A549 (cell line): Measurements from ENCODE around the gene GPC1. TPM values are rescaled to one million over a fixed set of nuclear protein-coding genes. Genes with fewer than 3 reads are reported as not detected.

Experiments used
- ATAC-seq, 2 experiments: fragments of 200-7000 bp in 1 of 2; fragments of >200 bp in 1 of 2; cut with Nextera tagmentation in 1 of 2; cut with Tn5 transposase in 1 of 2; 3 replicates each; pipeline versions ENCODE4 v1.8.0 to v1.9.1; 2018 to 2020; ENCODE audit warnings: mild to moderate bottlenecking in 1 of 2, moderate library complexity in 1 of 2
- CTCF ChIA-PET: fragments of 300-600 bp; sonication (Branson Sonifier 250); formaldehyde crosslinking; extraction: SDS; loops from one replicate; lab custom pipeline; 2021; ENCODE audit warnings: antibody characterized with exemption, inconsistent platforms; lab: Yijun Ruan, JAX
- POLR2A ChIA-PET: fragments of 350-600 bp; formaldehyde crosslinking; extraction: SDS; loops from one replicate; lab custom pipeline; 2021; ENCODE audit warnings: antibody characterized with exemption, inconsistent platforms; lab: Yijun Ruan, JAX
- DNase-seq, 2 experiments: peaks; one replicate each; pipeline versions ENCODE4 v3.0.0 to v3.0.0-alpha.2; 2011 to 2016; ENCODE audit warnings: low read depth in 1 of 2, low spot score in 1 of 2
- FAIRE-seq: peaks from 2 replicates; lab custom pipeline; 2011; peaks lifted over from hg19 to GRCh38; lab: Jason Lieb, UNC
- H3K27ac ChIP-seq, 2 experiments: fragments of >200 bp; sonication (Bioruptor Twin); formaldehyde crosslinking; 3 replicates each; pipeline ENCODE4 v1.5.1; 2016 to 2017
- H3K4me1 ChIP-seq: fragments of >200 bp; sonication (Bioruptor Twin); formaldehyde crosslinking; 3 replicates; pipeline ENCODE4 v1.6.1; 2016
- H3K4me2 ChIP-seq: fragments of >200 bp; sonication (Bioruptor Twin); formaldehyde crosslinking; 3 replicates; pipeline ENCODE4 v1.6.1; 2016
- H3K4me3 ChIP-seq: fragments of >200 bp; sonication (Bioruptor Twin); formaldehyde crosslinking; 3 replicates; pipeline ENCODE4 v1.5.1; 2016
- H3K9me3 ChIP-seq: fragments of >200 bp; sonication (Bioruptor Twin); formaldehyde crosslinking; 3 replicates; pipeline ENCODE4 v1.6.1; 2016
- ATOH8 ChIP-seq: fragments of 250-450 bp; sonication (Bioruptor Pico); IDR thresholded peaks from 2 replicates; pipeline ENCODE4 v1.5.0; 2020; ENCODE audit warnings: low read depth, mild to moderate bottlenecking, moderate library complexity
- CBX2 ChIP-seq: fragments of 200-600 bp; sonication (generic); IDR thresholded peaks from 2 replicates; pipeline ENCODE4 v1.6.1; 2016; ENCODE audit warnings: low read depth, mild to moderate bottlenecking, borderline replicate concordance
- CTCF ChIP-seq: fragments of >200 bp; sonication (Bioruptor Twin); formaldehyde crosslinking; IDR thresholded peaks from 3 replicates; pipeline ENCODE4 v1.5.1; 2016
- FOSB ChIP-seq: fragments of 250-450 bp; sonication (Bioruptor Pico); IDR thresholded peaks from 2 replicates; pipeline ENCODE4 v1.5.0; 2020; ENCODE audit warnings: mild to moderate bottlenecking, moderate library complexity
- HDAC2 ChIP-seq: fragments of 200-600 bp; sonication (generic); IDR thresholded peaks from 2 replicates; pipeline ENCODE4 v1.6.1; 2016
- HEYL ChIP-seq: fragments of 250-450 bp; sonication (Bioruptor Pico); IDR thresholded peaks from 2 replicates; pipeline ENCODE4 v1.8.0; 2021; ENCODE audit warnings: mild to moderate bottlenecking, moderate library complexity
- HOXB5 ChIP-seq: fragments of 250-450 bp; sonication (Bioruptor Pico); IDR thresholded peaks from 2 replicates; pipeline ENCODE4 v1.5.0; 2020; ENCODE audit warnings: mild to moderate bottlenecking, moderate library complexity
- JUN ChIP-seq, 2 experiments: fragments of >200 bp; sonication (Bioruptor Twin); formaldehyde crosslinking; IDR thresholded peaks; 2 replicates in 1 of 2; 3 replicates in 1 of 2; pipeline ENCODE4 v1.6.1; 2016 to 2017
- MAFK ChIP-seq: fragments of 450-650 bp; IDR thresholded peaks from 2 replicates; pipeline ENCODE4 v1.6.1; 2014; ENCODE audit not compliant: partially characterized antibody
- RARB ChIP-seq: fragments of 250-450 bp; sonication (Bioruptor Pico); IDR thresholded peaks from 2 replicates; pipeline ENCODE4 v1.8.0; 2021; ENCODE audit warnings: mild to moderate bottlenecking, moderate library complexity
- SREBF2 ChIP-seq: fragments of 450-650 bp; IDR thresholded peaks from 2 replicates; pipeline ENCODE4 v1.6.1; 2014; ENCODE audit warnings: mild to moderate bottlenecking, moderate library complexity
- TP53 ChIP-seq: fragments of 250-450 bp; sonication (Bioruptor Pico); IDR thresholded peaks from 2 replicates; pipeline ENCODE4 v1.5.0; 2021; ENCODE audit warnings: mild to moderate bottlenecking, moderate library complexity
- WGBS: methylation state at CpG from one replicate; pipeline ENCODE4 v1.1.6; 2017; ENCODE audit errors: missing lambda C conversion rate; 5-methylcytosine and 5-hydroxymethylcytosine counted together
- polyA plus RNA-seq, 4 experiments: library from polyadenylated mRNA; depleted of rRNA in 3 of 4; stranded (reverse); fragments of >200 nt; fragmentation: RNase III in 1 of 4; extraction: RNeasy Plus Mini Kit Qiagen cat#74134 plus additional on column Dnase treatment in 1 of 4; gene quantifications; 2 replicates in 3 of 4; 3 replicates in 1 of 4; pipeline ENCODE4 v1.2.3, GENCODE V29; 2011 to 2017

Gene GPC1
- polyA plus RNA-seq, 2 of the 4 experiments (the other 2 are of a cell fraction): 19.8 to 97.7 TPM

GRCh38 chr2:240411261-240412160 is 24.0 kb upstream of the GPC1 start:
- no peak overlapping the region for H3K4me3 ChIP-seq
- no peak for TF ChIP-seq HOXB5 (CRISPR knock-in tag)
- TF ChIP-seq JUN (IDR thresholded peaks at IDR 0.05): no peak
- no peak for TF ChIP-seq HDAC2
- no peaks in the 10 kb centered on the region for H3K9me3 ChIP-seq
- FAIRE-seq (no peak), ATAC-seq (0 out of 6 replicates have a peak, but pooled peaks of 1 of the 2 experiments have one; percentile 16), DNase-seq (no peak)
- H3K4me2 ChIP-seq: no peak overlapping the region
- H3K27ac ChIP-seq: no peak overlapping the region
- 79% methylated on average over 14 of the region's 28 CpGs for WGBS
- no peaks in the 10 kb centered on the region for H3K4me1 ChIP-seq
- CTCF ChIA-PET: interaction anchor here (1.0 to 1.3 kb wide), 2 partner anchors 9 to 27 kb away, joined by 4 to 5 read pairs; no protein-coding TSS in a partner anchor
- POLR2A ChIA-PET: no interaction called here

DNA sequence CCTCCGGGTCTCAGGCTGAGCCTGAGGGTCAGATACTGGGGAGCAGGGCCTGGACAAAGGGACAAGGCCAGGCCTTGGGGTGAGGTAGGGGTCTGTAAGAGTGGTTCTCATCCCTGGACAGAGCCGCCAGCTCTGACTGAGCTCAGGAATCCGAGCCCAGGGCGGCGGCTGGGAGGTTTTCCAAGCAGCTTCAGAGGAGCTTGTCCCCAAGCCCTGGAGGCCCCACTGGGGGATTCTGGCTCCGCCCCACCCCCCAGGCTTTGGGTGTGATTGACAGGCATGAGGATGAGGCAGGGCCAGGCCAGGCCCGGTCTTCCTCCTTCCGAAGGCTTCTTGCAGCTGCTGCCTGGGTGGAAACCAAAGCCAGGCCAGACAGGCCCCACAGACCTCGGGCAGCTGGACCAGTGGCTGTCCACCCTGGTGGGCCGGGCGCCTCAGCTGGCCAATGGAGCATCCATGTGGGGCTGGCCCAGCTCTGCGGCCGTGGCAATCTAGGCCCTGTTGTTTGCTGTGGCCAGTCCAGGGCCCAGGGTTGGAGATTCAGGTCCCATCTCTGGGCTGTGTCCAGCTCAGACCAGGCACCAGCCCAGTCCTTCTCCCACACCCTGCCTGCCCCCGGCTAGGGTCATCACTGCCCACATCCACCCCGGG is 23.1 kb upstream of the GPC1 start:
- Histone ChIP-seq H3K27ac (no peak overlapping the region), H3K4me2 (no peak overlapping the region), H3K4me3 (no peak overlapping the region), H3K4me1 (no peaks in the 10 kb centered on the region), H3K9me3 (no peaks in the 10 kb centered on the region)
- DNase-seq: no peak
- no peak for TF ChIP-seq RARB (CRISPR knock-in tag)
- FAIRE-seq: no peak
- WGBS: 81% methylated on average over 11 of the region's 15 CpGs
- ATAC-seq: peak in 1 of 2 experiments; percentile 44; a peak in 3 of 6 replicates
- CTCF ChIA-PET: interaction anchor here (1.0 to 1.3 kb wide), 2 partner anchors 10 to 26 kb away, joined by 4 to 5 read pairs; no protein-coding TSS in a partner anchor
- POLR2A ChIA-PET: no interaction called here

GRCh38 chr2:240412975-240413812 is 22.3 kb upstream of the GPC1 start:
- TF ChIP-seq FOSB (CRISPR knock-in tag) (no peak), TP53 (CRISPR knock-in tag) (no peak), MAFK (no peak)
- H3K4me2 ChIP-seq: no peak overlapping the region
- no peak overlapping the region for H3K4me3 ChIP-seq
- 83% methylated on average over 23 of the region's 26 CpGs for WGBS
- peaks cover 2% of the 10 kb centered on the region; the same call in 1 of the 3 replicates for H3K9me3 ChIP-seq
- ATAC-seq (peak in 1 of 2 experiments; percentile 62; a peak in 3 of 6 replicates), DNase-seq (no peak), FAIRE-seq (no peak)
- no peaks in the 10 kb centered on the region for H3K4me1 ChIP-seq
- no peak overlapping the region for H3K27ac ChIP-seq
- ChIA-PET CTCF (no interaction called here), POLR2A (no interaction called here)

GRCh38 chr2:240413813-240414429 is 21.5 kb upstream of the GPC1 start:
- no peak overlapping the region for H3K27ac ChIP-seq
- FAIRE-seq: no peak
- H3K4me3 ChIP-seq: no peak overlapping the region
- H3K4me1 ChIP-seq: no peaks in the 10 kb centered on the region
- ChIA-PET POLR2A (no interaction called here), CTCF (no interaction called here)
- ATAC-seq: no peak; a peak in 1 of 6 replicates
- no peak for DNase-seq
- peaks cover 9% of the 10 kb centered on the region; the same call in 1 of the 3 replicates for H3K9me3 ChIP-seq
- TF ChIP-seq SREBF2 (no peak), CTCF (no peak), ATOH8 (no peak), FOSB (CRISPR knock-in tag) (no peak), CBX2 (no peak), HEYL (CRISPR knock-in tag) (no peak), JUN (IDR thresholded peaks at IDR 0.05) (no peak)
- TF ChIP-seq, all 56 proteins: peak for 0
- WGBS: 70% methylated on average over 4 of the region's 4 CpGs
- H3K4me2 ChIP-seq: no peak overlapping the region
